ENCODE data around the gene PALD1.

GRCh38 chr10:70584366-70584765, 105.8 kb downstream of the PALD1 start:
- TF ChIP-seq NFRKB (IDR thresholded peaks at IDR 0.05) (no peak), FOXM1 (IDR thresholded peaks at IDR 0.05; ENCODE audit: borderline replicate concordance) (no peak), BHLHE40 (IDR thresholded peaks at IDR 0.05; ENCODE audit: borderline replicate concordance) (no peak), TARDBP (IDR thresholded peaks at IDR 0.05) (no peak), FOXK2 (IDR thresholded peaks at IDR 0.05) (no peak), SUZ12 (IDR thresholded peaks at IDR 0.05) (no peak), PKNOX1 (IDR thresholded peaks at IDR 0.05) (no peak), ELF4 (IDR thresholded peaks at IDR 0.05) (no peak), ARNT (IDR thresholded peaks at IDR 0.05) (no peak)

All from HEK293T (cell line).